ENCODE data around the gene TNS1.
"Not testable (repeated sequence)": the region's sequence is repeated elsewhere in the genome, so short reads cannot be mapped to it uniquely, and the experiment has no call there.

The TNS1 gene

GRCh38 chr2:218002845-218003180 lies at the start of gene TNS1:
TSS of gene TNS1 (minus strand) at chr2:218002995. CDS start at chr2:218002872, 123 bp downstream.
- DNase-seq (ENCODE audit: low spot score), result no peak

GRCh38 chr2:218051903-218052302 lies 49.1 kb upstream of the TNS1 start:
- DNase-seq (ENCODE audit: low spot score), result peak; percentile 63

GRCh38 chr2:218047536-218048225 lies 44.9 kb upstream of the TNS1 start:
- no peak for DNase-seq (ENCODE audit: low spot score)

- DNase-seq (ENCODE audit: low spot score), result no peak
Observed at GRCh38 chr2:218046238-218046637, 43.4 kb upstream of the TNS1 start.

GRCh38 chr2:218044599-218044998 lies 41.8 kb upstream of the TNS1 start:
- not testable (repeated sequence) for DNase-seq (ENCODE audit: low spot score)

- no peak for DNase-seq (ENCODE audit: low spot score)
Observed at GRCh38 chr2:218043701-218044109, 40.9 kb upstream of the TNS1 start.

- no peak for DNase-seq (ENCODE audit: low spot score)
Observed at GRCh38 chr2:218043100-218043499, 40.3 kb upstream of the TNS1 start.

- DNase-seq (ENCODE audit: low spot score), result no peak
Observed at GRCh38 chr2:218041302-218042168, 38.7 kb upstream of the TNS1 start.

- DNase-seq (ENCODE audit: low spot score), result no peak
Observed at GRCh38 chr2:218040883-218041282, 38.1 kb upstream of the TNS1 start.

- peak; percentile 95 for DNase-seq (ENCODE audit: low spot score)
Observed at GRCh38 chr2:218039171-218039570, 36.4 kb upstream of the TNS1 start.

- DNase-seq (ENCODE audit: low spot score), result no peak
Observed at GRCh38 chr2:218036371-218036770, 33.6 kb upstream of the TNS1 start.

GRCh38 chr2:218035463-218036100 lies 32.8 kb upstream of the TNS1 start:
- DNase-seq (ENCODE audit: low spot score), result no peak

GRCh38 chr2:218034497-218035213 lies 31.9 kb upstream of the TNS1 start:
- DNase-seq (ENCODE audit: low spot score), result peak; percentile 68

GRCh38 chr2:218033590-218034496 lies 31.0 kb upstream of the TNS1 start:
- no peak for DNase-seq (ENCODE audit: low spot score)

- DNase-seq (ENCODE audit: low spot score), result no peak
Observed at GRCh38 chr2:218033208-218033589, 30.4 kb upstream of the TNS1 start.

GRCh38 chr2:218032336-218033171 lies 29.8 kb upstream of the TNS1 start:
- DNase-seq (ENCODE audit: low spot score), result no peak

GRCh38 chr2:218031771-218032257 lies 29.0 kb upstream of the TNS1 start:
- no peak for DNase-seq (ENCODE audit: low spot score)

- DNase-seq (ENCODE audit: low spot score), result no peak
Observed at GRCh38 chr2:218031261-218031660, 28.5 kb upstream of the TNS1 start.

GRCh38 chr2:218030409-218031195 lies 27.8 kb upstream of the TNS1 start:
- no peak for DNase-seq (ENCODE audit: low spot score)
